ENCODE measurements around the gene MZT2A.
A peak's percentile ranks its signal among the peaks of the same experiment; 100 is the strongest.
"Not testable (repeated sequence)": the region's sequence is repeated elsewhere in the genome, so short reads cannot be mapped to it uniquely, and the experiment has no call there.

Gene MZT2A, protein sequence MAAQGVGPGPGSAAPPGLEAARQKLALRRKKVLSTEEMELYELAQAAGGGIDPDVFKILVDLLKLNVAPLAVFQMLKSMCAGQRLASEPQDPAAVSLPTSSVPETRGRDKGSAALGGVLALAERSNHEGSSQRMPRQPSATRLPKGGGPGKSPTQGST

GRCh38 chr2:131492015-131492417 lies at the start of gene MZT2A:
Gene MZT2A, minus strand, starts transcription at chr2:131492397. Its CDS starts 21 bp downstream, at chr2:131492376.
- not testable (repeated sequence) for DNase-seq (ENCODE audit: low read depth in 2 of 2)

GRCh38 chr2:131538856-131539255 lies 46.7 kb upstream of the MZT2A start:
- DNase-seq (ENCODE audit: low read depth in 2 of 2): not testable (repeated sequence)

DNA sequence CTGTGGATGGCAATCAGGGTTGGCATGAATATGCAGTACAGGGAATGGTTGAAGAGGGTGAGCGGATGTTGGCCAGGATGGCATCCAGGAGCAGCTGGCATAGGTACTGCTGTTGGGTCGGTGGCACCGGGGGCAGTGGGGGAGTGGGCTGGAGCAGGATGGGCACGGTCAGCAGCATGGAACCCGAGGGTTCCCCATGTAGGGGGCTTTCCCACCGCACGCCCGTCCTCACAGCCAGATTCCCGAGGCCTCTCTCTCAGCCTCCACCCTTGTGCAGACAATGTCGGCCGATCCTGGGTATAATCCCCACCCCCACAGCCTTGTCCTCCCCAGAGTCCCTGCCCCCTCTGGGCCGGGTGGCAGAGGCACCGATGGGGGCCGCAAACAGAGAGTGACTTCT lies 44.6 kb upstream of the MZT2A start:
- DNase-seq (ENCODE audit: low read depth in 2 of 2): not testable (repeated sequence)

- not testable (repeated sequence) for DNase-seq (ENCODE audit: low read depth in 2 of 2)
Observed at GRCh38 chr2:131535951-131536826, 44.0 kb upstream of the MZT2A start.

GRCh38 chr2:131535526-131535925 lies 43.3 kb upstream of the MZT2A start:
- no peak for DNase-seq (ENCODE audit: low read depth in 2 of 2)

DNA sequence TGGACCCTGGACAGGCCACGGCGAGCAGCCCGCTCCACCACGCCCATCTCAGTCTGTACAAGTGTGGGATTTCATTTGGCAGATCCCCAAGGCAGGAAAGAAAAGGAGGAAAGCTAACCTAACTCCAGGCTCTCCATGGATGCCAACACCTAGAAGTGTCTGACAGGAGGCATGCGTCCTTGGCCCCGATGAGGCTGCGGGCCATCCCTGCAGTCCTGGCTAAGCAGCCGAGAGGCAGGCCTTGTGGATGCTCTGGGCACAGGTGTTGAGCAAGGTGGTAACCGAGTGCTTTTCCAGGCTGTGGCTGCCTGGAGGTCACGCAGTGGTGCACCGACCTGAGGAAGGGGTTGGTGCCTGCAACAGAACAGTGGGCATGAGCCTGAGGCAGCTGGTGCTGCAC lies 42.8 kb upstream of the MZT2A start:
- DNase-seq (ENCODE audit: low read depth in 2 of 2): not testable (repeated sequence)

GRCh38 chr2:131534317-131534672 lies 42.1 kb upstream of the MZT2A start:
- DNase-seq (ENCODE audit: low read depth in 2 of 2): not testable (repeated sequence)

- not testable (repeated sequence) for DNase-seq (ENCODE audit: low read depth in 2 of 2)
Observed at GRCh38 chr2:131533609-131534316, 41.6 kb upstream of the MZT2A start.

GRCh38 chr2:131532723-131533608 lies 40.8 kb upstream of the MZT2A start:
- not testable (repeated sequence) for DNase-seq (ENCODE audit: low read depth in 2 of 2)

- not testable (repeated sequence) for DNase-seq (ENCODE audit: low read depth in 2 of 2)
Observed at GRCh38 chr2:131531547-131532185, 39.5 kb upstream of the MZT2A start.

DNA sequence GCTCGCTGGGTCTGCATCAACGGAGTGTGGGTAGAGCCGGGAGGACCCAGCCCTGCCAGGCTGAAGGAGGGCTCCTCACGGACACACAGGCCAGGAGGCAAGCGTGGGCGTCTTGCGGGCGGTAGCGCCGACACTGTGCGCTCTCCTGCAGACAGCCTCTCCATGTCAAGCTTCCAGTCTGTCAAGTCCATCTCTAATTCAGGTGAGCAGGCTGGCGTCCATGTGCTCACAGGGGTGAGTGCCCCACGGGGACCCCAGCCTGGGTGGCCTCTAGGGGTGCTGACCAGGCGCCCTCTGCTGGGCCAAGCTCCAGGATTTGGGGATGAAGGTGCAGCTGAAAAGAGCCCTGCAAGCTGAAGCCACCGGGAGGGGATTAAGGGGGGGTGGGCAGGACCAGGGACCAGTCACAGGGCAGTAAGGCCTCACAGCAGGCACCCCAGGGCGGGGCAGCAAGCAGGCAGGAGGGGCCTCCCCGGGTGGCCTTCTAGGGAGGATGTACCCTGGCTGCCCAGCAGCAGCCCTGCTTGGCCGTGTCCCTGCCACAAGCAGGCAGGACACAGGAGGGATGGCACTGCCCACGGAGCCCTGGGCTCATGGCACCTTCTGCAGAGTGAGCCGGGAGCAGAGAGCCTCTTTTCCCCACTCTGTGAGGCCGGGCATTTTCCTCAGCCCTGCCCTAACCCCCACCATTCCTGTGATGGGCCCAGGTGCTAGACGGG lies 38.6 kb upstream of the MZT2A start:
- DNase-seq (ENCODE audit: low read depth in 2 of 2): not testable (repeated sequence)

GRCh38 chr2:131529864-131530445 lies 37.8 kb upstream of the MZT2A start:
- DNase-seq (ENCODE audit: low read depth in 2 of 2): not testable (repeated sequence)

DNA sequence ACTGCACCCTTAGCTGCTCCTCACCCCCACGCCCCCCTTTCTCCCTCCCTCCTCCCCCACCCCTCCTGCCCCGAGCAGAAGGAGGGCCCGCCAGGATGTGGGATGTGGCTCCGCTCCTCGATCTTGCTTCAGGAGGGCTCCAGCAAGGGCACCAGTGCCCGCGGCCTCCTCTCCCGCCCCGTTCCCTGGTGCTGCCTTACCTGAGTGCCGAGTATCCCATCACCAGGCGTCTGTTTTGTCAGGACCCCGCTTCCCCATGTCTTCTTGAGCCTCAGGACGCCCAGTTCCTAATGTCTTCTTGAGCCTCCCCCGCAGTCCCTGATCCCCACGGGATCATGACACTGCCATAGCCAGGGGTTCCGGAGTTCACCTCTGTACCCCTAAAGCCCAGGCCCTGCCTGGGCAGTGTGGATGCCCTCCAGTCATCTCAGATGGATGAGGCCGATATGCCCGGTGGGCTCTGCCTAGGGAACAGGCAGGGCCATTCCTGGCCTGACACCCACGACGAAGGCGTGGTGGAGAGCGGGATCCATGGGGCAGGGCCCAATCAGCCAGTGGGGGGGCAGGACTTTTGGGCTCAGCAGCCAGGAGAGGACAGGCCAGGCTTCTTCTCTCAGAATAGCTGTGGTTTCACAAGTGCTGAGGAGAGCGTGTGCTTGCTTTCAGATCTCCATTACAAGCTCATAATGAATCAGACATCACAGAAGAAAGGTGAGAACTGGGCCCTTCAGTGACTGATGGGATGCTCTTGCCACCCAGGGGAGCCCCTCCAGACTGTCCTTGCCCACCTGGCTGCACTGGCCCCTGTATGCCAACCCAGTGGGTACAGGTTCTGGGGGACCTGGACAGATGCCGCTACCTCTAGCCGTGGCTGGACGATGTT lies 37.0 kb upstream of the MZT2A start:
- DNase-seq (ENCODE audit: low read depth in 2 of 2): not testable (repeated sequence)

- DNase-seq (ENCODE audit: low read depth in 2 of 2): peak; percentile 71 to 80
Observed at GRCh38 chr2:131527131-131528001, 35.2 kb upstream of the MZT2A start, which contains the start of gene CCDC74A. Gene CCDC74A, plus strand, starts transcription at chr2:131527888. Its CDS starts 83 bp downstream, at chr2:131527971.

- DNase-seq (ENCODE audit: low read depth in 2 of 2): not testable (repeated sequence)
Observed at GRCh38 chr2:131525256-131525655, 33.1 kb upstream of the MZT2A start.

DNA sequence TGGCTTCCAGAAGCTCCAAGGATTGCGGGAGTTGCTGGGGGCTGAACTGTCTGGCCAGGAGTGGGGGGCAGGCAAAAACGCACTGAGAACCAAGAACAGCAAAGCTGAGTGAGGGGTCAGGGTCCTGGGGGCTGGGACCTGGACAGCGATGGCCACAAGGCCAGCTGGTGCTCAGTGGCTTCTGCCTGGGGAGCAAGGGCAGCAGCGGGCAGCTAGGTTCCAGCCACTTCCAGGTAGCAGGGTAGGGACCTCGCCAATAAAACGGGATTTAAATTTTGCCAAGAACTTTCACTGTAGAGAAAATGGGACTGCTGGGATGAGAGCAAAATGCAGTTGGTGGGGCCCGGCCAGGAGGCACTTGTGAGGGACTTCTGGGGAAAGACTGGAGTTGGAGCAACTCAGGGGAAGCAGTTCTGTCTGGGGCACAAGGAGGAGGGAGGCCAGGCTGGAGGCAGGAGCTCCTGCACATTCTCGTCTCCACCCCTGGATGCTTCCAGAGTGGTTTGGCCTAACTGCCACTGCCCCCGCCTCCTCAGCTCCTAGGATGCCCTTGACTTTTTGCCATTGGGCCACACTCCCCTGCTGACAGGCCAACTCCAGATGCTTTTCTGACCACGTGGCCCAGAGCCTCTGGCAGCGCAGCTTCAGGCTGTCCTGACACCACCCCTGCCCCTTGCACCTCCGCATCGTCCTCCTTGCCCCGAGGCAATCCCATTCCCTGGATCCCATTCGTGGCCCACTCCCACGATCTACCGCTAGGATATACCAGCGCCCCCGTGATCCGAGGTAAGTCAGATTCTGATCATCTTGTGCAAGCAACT lies 30.0 kb upstream of the MZT2A start:
- DNase-seq (ENCODE audit: low read depth in 2 of 2): no peak

DNA sequence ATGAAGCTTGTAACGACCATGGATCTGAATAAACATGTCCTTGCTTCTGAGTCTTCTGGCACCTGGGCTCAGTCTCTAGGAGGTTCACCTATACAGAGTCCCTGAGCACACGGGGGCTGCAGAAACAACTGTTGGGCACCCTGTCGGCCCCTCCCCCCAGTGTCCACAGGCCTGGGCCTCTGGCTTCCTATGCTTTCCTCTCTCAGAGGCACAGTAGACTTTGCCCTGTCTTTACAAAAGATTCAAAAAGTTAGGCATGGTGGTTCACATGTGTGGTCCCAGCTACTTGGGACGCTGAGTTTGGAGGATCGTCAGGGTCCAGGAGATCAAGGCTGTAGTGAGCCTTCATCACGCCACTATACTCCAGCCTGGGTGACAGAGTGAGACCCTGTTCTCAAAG lies 29.3 kb upstream of the MZT2A start:
- DNase-seq (ENCODE audit: low read depth in 2 of 2): not testable (repeated sequence)
